Stomach (tissue), 9 donors: Measurements from ENCODE around the gene SMIM38. TPM values are rescaled to one million over a fixed set of nuclear protein-coding genes. Genes with fewer than 3 reads are reported as not detected.

Experiments
- DNase-seq, 2 donors: peaks; one replicate each; pipeline versions ENCODE4 v3.0.0 to v3.0.0-alpha.2; 2013 to 2019
- H3K27ac ChIP-seq, 5 donors: fragments of 200-600 bp in 4 of 5; sonication (generic) in 4 of 5; one replicate each; pipeline ENCODE4 v1.5.1; 2013 to 2019; ENCODE audit warnings: mild to moderate bottlenecking in 1 of 5, moderate library complexity in 1 of 5
- H3K27me3 ChIP-seq, 3 donors: fragments of 200-600 bp; sonication (generic); one replicate each; pipeline ENCODE4 v1.5.1; 2017 to 2019; ENCODE audit warnings: mixed run types in 1 of 3
- H3K36me3 ChIP-seq, 4 donors: fragments of 200-600 bp; sonication (generic); 1 replicate in 3 of 4; 2 replicates in 1 of 4; pipeline ENCODE4 v1.5.1; 2016 to 2019
- H3K4me1 ChIP-seq, 4 donors: fragments of 200-600 bp; sonication (generic); one replicate each; pipeline ENCODE4 v1.5.1; 2016 to 2019
- H3K4me3 ChIP-seq, 4 donors: fragments of 200-600 bp; sonication (generic) in 3 of 4; one replicate each; pipeline ENCODE4 v1.5.1; 2016 to 2019; ENCODE audit warnings: mild to moderate bottlenecking in 1 of 4
- H3K9me3 ChIP-seq, 4 donors: fragments of 200-600 bp; sonication (generic); one replicate each; pipeline ENCODE4 v1.5.1; 2016 to 2019
- EP300 ChIP-seq: sonication (generic); formaldehyde crosslinking; IDR thresholded peaks from one replicate; pipeline ENCODE4 v1.6.1; 2017; ENCODE audit warnings: antibody characterized with exemption
- POLR2A ChIP-seq, 4 donors: fragments of 450-650 bp; IDR thresholded peaks; one replicate each; pipeline ENCODE4 v1.6.1; 2016; ENCODE audit warnings: antibody characterized with exemption in 4 of 4, control low read depth in 2 of 4, mild to moderate bottlenecking in 1 of 4, moderate library complexity in 1 of 4
- POLR2AphosphoS5 ChIP-seq, 3 donors: sonication (generic); formaldehyde crosslinking; IDR thresholded peaks; one replicate each; pipeline ENCODE4 v1.6.1; 2016; ENCODE audit warnings: antibody characterized with exemption in 3 of 3
- WGBS, 5 donors: extraction: QIAGEN DNeasy Blood & Tissue Kit in 3 of 5; methylation state at CpG; one replicate each; pipeline versions ENCODE4 v1.1.5 to v1.1.7; 2013 to 2018; 5-methylcytosine and 5-hydroxymethylcytosine counted together
- intact Hi-C: fragments of 100-400 bp; cut with DNase I; formaldehyde crosslinking; loops from one replicate; pipeline ENCODE4 v1.15.1; 2023; ENCODE audit warnings: low total_unique reads
- polyA plus RNA-seq, 3 donors: library from polyadenylated mRNA; stranded (reverse); fragments of 200-250 nt; gene quantifications; one replicate each; pipeline ENCODE4 v1.2.3, GENCODE V29; 2013
- total RNA-seq, 5 donors: library from RNA; depleted of rRNA; stranded (reverse); fragments of >200 nt; gene quantifications; one replicate each; pipeline versions ENCODE4 v1.1.0 to v1.2.3, GENCODE V29; 2014 to 2016
- TF ChIP-seq, protein P1 (sequence below), 7 experiments: fragments of 450-650 bp in 4 of 7; fragments of 200-600 bp in 3 of 7; sonication (generic) in 3 of 7; IDR thresholded peaks; one replicate each; pipeline ENCODE4 v1.5.1; 2016 to 2019; ENCODE audit warnings: antibody characterized with exemption in 7 of 7, control low read depth in 2 of 7, mild to moderate bottlenecking in 1 of 7
- donor health status: healthy with polysubstance abuse.
- donor health status: Bipolar disorder and iron deficiency.
- donor health status: healthy.

SMIM38 gene
- total and polyA plus RNA-seq, 8 donors: 1.2 to 31.2 (median 9.3) TPM; not detected in 1

GRCh38 chr11:69203381-69203780 is 47.6 kb downstream of the SMIM38 start:
- H3K4me3 ChIP-seq: no peak overlapping the region
- WGBS, 5 donors: 75 to 78% (median 76%) methylated on average over 16 of the region's 16 CpGs
- peaks cover 0 to 4% (median 2%) of the 10 kb centered on the region in 4 donors for H3K9me3 ChIP-seq
- H3K27ac ChIP-seq: no peak overlapping the region
- no peaks in the 10 kb centered on the region for H3K36me3 ChIP-seq
- intact Hi-C loops: no loop called here
- H3K27me3 ChIP-seq: peaks cover 0 to 32% (median 0%) of the 10 kb centered on the region in 3 donors
- no peak for DNase-seq
- H3K4me1 ChIP-seq: no peaks in the 10 kb centered on the region
- TF ChIP-seq EP300: no peak
- TF ChIP-seq POLR2A (IDR thresholded peaks at IDR 0.05): no peak
- TF ChIP-seq, protein P1, sequence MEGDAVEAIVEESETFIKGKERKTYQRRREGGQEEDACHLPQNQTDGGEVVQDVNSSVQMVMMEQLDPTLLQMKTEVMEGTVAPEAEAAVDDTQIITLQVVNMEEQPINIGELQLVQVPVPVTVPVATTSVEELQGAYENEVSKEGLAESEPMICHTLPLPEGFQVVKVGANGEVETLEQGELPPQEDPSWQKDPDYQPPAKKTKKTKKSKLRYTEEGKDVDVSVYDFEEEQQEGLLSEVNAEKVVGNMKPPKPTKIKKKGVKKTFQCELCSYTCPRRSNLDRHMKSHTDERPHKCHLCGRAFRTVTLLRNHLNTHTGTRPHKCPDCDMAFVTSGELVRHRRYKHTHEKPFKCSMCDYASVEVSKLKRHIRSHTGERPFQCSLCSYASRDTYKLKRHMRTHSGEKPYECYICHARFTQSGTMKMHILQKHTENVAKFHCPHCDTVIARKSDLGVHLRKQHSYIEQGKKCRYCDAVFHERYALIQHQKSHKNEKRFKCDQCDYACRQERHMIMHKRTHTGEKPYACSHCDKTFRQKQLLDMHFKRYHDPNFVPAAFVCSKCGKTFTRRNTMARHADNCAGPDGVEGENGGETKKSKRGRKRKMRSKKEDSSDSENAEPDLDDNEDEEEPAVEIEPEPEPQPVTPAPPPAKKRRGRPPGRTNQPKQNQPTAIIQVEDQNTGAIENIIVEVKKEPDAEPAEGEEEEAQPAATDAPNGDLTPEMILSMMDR (IDR thresholded peaks at IDR 0.05): no peak
- TF ChIP-seq POLR2AphosphoS5 (IDR thresholded peaks at IDR 0.05): no peak

- no peak for DNase-seq
Observed at GRCh38 chr11:69203901-69204245, 48.1 kb downstream of the SMIM38 start.

DNA sequence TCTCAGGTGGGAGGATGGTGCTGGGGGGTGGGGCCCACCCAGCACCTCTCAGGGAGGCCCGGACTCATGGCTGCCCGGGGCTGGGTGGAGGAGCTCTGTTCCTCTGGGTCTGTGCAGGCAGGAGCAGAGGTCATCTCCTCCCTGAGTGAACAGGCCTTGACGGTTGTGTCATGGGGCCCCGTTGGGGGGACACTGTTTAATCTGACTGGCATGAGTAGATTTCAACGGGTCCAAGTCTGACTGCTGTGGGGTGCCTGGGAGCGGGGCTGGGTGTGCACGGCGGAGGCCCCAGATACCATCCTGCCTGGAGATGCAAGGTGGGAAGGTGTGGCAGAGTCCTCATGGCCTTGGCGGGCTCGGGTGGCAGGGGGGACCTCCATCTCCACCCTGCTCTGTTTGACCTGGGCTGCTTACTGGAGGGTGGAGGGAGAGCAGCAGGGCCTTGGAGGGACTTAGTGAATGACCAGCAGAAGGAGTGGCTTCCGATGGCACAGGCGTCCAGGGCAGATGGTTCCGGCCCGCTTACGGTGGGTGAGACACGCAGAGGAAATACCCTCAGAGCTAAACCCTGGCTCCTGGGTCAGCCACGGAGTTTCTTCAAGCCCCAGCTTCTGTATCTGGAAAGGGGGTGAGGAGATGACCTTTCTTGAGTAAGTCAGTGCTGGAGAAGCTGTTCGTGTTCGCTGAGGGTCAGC is 48.7 kb downstream of the SMIM38 start:
- intact Hi-C loops: no loop called here
- DNase-seq: peak in 1 of 2 donors; percentile 48

More at GRCh38 chr11:69203901-69204245, 48.1 kb downstream of the SMIM38 start:
- intact Hi-C loops: no loop called here
- Histone ChIP-seq H3K27ac (no peak overlapping the region), H3K4me1 (no peaks in the 10 kb centered on the region), H3K4me3 (no peak overlapping the region), H3K9me3 (peaks cover 0 to 9% (median 2%) of the 10 kb centered on the region in 4 donors), H3K36me3 (no peaks in the 10 kb centered on the region), H3K27me3 (peaks cover 0 to 32% (median 0%) of the 10 kb centered on the region in 3 donors)
- 80 to 85% (median 83%) methylated on average over 8 of the region's 8 CpGs for WGBS, 5 donors
- no peak for TF ChIP-seq POLR2A (IDR thresholded peaks at IDR 0.05)
- no peak for TF ChIP-seq POLR2AphosphoS5 (IDR thresholded peaks at IDR 0.05)
- TF ChIP-seq, protein P1 (IDR thresholded peaks at IDR 0.05): no peak
- no peak for TF ChIP-seq EP300

DNA sequence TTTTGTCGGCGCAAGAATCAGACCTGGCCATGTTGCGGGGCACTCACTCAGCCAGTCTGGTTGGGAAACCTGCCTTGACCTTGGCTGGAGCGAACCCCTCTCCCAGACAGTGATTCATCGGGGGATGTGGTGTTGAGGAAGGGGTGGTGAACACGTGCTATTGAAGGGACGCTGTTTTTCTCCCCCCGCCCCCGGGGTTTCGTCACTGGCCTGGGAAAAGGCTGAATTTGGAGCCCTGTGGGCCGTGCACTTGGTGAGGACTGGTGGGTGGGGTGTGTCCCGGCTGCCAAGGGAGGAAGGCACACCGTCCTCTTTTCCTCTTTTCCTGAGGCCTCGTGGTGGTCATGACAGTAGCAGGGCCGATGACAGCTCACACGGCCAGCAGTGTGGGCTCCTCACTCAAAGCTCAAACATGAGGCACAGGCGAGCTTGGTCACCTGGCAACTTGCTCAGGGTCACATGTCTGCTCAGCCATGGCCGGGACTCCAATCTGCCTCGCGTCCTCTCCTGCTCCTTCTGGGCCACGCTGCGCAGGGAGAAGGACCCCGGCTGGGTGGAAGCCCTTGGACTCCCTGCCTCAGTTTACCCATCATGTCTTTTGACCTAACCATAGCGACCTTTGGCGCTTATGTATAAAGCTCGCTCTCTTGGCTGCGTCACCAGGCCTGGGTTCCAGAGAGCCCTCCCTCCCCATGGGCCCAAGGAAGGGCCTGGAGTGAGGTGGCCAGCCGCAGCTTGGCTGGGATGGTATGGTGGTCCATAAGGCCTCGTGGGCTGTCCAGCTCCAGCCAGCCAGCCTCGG is 49.4 kb downstream of the SMIM38 start:
- intact Hi-C loops: no loop called here
- H3K9me3 ChIP-seq: peaks cover 0 to 9% (median 2%) of the 10 kb centered on the region in 4 donors
- no peak overlapping the region for H3K4me3 ChIP-seq
- WGBS, 5 donors: 86 to 95% (median 93%) methylated on average over 29 to 30 of the region's 30 CpGs
- TF ChIP-seq POLR2AphosphoS5 (IDR thresholded peaks at IDR 0.05) (no peak), POLR2A (IDR thresholded peaks at IDR 0.05) (no peak), EP300 (no peak)
- TF ChIP-seq, protein P1 (IDR thresholded peaks at IDR 0.05): no peak
- H3K27ac ChIP-seq: no peak overlapping the region
- H3K27me3 ChIP-seq: peaks cover 0 to 30% (median 0%) of the 10 kb centered on the region in 3 donors
- H3K36me3 ChIP-seq: no peaks in the 10 kb centered on the region
- no peaks in the 10 kb centered on the region for H3K4me1 ChIP-seq
- DNase-seq: no peak

More for the DNA sequence above, 48.7 kb downstream of the SMIM38 start:
- Histone ChIP-seq H3K27ac (no peak overlapping the region), H3K27me3 (peaks cover 0 to 32% (median 0%) of the 10 kb centered on the region in 3 donors), H3K4me1 (no peaks in the 10 kb centered on the region), H3K4me3 (no peak overlapping the region), H3K36me3 (no peaks in the 10 kb centered on the region), H3K9me3 (peaks cover 0 to 9% (median 2%) of the 10 kb centered on the region in 4 donors)
- TF ChIP-seq POLR2A (IDR thresholded peaks at IDR 0.05): no peak
- TF ChIP-seq POLR2AphosphoS5 (IDR thresholded peaks at IDR 0.05): no peak
- TF ChIP-seq, protein P1 (IDR thresholded peaks at IDR 0.05): no peak
- 77 to 84% (median 78%) methylated on average over 18 to 19 of the region's 19 CpGs for WGBS, 5 donors
